GM18870 (cell line): Measurements from ENCODE around the gene CA11.
"Not testable (repeated sequence)": the region's sequence is repeated elsewhere in the genome, so short reads cannot be mapped to it uniquely, and the experiment has no call there.

Experiments
- ATAC-seq: cut with Tn5 transposase; IDR thresholded peaks from one replicate; pipeline ENCODE4 v1.9.1; 2021; ENCODE audit warnings: moderate library complexity; ENCODE audit not compliant: unreplicated experiment

Gene CA11

DNA sequence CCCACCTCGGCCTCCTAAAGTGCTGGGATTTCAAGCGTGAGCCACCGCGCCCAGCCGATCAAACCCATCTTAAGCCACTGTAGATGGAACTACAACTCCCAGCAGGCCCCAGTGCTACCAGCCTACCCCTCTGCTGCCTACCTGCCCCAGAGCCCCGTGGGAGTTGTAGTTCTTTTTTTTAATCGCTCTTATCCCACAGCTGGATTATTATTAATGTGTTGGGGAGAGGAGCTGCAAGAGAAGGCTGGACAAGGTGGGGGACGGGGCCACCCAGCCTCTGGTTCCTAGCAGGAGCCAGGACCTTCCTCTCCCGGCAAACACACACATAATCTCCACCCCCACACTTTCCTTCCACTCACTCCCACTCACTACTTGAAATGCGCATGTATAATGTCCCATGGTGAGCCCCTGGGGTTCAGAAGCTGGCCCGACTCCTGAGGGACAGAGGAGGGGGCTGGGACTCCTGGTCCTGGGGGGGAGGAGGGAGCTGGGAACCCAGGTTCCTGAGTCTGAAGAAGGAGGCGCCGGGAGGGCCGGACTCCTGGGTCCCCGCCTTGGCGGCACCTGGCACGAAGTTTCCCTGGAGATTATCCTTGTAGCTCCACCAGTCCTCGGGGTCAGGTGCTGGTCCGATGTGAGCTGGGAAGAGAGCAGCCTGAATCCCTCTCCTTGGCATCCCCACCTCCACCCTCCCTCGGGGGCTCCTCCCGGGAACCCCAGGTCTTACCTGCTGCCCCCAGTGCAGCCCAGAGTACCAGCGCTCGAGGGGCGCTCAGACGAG is 958 bp downstream of the CA11 start:
- no peak for ATAC-seq

- ATAC-seq, result no peak
Observed at GRCh38 chr19:48644355-48644754, 1.6 kb downstream of the CA11 start.

DNA sequence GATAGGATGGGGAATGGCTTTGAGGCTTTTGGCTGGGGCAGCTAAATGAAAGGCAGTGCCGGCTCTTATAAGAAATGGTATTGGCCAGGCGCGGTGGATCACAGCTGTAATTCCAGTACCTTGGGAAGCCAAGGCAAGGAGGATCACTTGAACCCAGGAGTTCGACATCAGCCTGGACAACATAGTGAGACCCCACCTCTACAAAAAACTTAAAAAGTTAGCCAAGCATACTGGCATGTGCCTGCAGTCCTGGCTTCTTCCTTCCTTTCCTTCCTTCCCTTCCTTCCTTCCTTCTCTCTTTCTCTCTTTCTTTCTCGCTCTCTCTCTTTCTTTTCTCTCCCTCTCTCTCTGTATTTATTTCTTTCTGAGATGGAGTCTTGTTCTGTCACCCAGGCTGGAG is 3.1 kb downstream of the CA11 start:
- no peak for ATAC-seq

GRCh38 chr19:48641850-48642249 is 4.1 kb downstream of the CA11 start:
- ATAC-seq, result no peak

DNA sequence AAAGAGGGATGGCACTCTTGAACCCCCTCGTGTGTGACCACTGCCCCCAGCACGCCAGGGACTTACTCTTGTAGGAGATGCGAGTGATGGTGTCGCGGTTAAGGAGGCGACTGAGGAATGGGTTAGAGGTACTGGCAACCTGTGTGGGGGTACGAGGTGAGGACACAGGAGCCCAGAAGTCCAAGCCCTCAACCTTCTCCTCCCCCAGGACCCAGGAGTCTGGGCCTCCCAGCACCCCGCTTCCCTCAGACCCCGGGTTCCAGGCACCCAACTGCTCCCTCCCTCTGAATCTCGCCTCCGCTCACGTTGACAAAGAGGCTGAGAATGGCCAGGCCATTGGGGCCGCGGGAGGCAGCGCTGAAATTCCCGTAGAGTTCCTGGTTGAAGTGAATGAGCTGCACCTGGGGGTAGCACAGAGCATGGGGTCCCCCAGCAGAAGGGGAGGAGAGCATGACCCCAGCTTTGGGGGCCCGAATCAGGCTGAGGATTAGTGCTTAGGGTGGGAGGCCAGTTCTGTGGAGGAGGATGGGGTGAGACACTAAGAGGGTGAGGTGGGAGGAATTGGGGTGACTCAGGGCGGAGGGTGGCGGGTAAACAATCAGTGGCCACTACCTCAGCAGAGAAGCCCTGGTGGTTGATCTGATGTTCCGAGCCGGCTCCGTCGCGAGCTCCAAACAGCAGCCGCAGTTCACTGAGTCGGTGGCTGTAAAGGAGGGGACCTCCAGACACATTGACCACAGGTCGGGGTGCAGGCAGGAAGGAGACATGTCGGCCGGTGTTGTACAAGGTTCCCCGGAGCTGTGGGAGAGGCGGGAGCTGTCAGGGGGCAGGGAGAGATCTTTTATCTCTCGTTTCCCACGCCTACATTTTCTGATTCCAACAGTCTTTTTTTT is 6.3 kb downstream of the CA11 start:
- no peak for ATAC-seq

DNA sequence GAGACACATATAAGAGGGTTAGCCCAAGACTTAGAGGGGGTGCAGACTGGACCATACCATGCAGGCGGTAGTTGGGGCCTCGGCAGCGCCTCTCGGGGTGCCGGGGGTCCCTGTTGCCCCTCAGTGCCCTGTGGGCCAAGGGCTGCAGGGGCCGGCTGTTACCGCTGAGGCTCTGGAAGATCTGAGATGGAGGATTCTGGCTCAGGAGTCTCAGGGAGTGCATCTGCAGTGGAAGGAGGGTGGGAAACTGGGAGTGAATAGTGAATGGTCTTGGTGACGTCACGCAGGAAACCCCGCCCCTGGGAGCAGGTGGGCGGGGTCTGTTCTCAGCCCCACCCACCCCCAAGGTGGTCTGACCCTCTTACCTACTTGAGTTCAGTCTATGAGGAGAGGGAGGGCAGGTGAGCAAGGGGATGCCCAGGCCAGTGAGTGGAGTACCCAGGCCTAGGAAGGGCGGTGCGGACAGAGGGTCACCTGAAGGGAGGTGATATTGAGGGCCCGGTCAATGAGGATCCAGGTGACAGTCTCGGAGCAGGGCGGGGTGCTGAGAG is 7.1 kb downstream of the CA11 start:
- ATAC-seq, result no peak

GRCh38 chr19:48637948-48638830 is 7.8 kb downstream of the CA11 start:
- peak; percentile 11 for ATAC-seq

- ATAC-seq, result peak; percentile 71
Observed at GRCh38 chr19:48637449-48637947, 8.5 kb downstream of the CA11 start.

GRCh38 chr19:48636859-48637448 is 9.0 kb downstream of the CA11 start, which contains the start of gene DBP:
Gene DBP, minus strand, starts transcription at chr19:48637379. Its CDS starts 385 bp downstream, at chr19:48636994.
- no peak for ATAC-seq

DNA sequence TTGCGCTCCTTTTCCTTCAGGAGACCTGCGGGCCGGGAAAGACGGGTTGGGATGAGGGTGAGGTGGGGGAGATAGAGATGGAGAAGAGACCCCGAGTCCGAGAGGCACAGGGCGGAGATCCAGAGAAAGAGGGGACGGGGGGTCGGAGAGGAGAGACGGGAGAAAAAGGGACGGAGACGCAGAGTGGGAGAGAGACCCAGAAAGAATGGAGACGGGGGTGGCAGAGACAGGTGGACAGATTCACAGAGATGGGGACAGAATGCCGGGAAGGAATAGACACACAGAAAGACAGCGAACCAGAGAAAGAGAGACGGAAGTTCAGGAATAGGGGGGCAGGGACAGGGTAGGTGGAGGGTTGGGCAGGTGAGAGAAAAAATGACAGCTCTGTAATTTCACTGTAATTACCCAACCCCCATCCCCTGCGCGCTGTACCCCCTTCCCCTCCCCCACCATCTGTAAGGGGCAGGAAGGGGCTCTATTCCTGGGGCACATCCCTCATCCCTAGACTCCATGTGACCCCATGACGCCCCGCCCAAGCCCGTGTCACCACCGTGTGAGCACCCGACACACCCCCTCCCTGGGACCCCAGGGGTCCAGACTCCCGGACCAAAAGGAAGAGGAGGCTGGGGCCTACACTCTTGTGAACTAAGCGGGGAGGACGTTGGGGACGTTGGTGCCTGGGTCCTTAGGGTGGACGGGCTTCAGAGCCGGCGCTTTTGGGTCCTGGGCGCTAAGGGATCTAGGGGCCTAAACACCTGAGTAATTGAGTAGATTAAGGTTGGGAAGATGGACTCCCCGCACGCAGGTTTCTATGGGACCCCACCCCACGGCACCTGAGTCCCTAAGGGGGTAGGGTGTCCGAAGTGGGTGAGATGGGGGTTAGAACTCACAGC is 9.8 kb downstream of the CA11 start:
- no peak for ATAC-seq

- no peak for ATAC-seq
Observed at GRCh38 chr19:48635263-48635965, 10.6 kb downstream of the CA11 start.

DNA sequence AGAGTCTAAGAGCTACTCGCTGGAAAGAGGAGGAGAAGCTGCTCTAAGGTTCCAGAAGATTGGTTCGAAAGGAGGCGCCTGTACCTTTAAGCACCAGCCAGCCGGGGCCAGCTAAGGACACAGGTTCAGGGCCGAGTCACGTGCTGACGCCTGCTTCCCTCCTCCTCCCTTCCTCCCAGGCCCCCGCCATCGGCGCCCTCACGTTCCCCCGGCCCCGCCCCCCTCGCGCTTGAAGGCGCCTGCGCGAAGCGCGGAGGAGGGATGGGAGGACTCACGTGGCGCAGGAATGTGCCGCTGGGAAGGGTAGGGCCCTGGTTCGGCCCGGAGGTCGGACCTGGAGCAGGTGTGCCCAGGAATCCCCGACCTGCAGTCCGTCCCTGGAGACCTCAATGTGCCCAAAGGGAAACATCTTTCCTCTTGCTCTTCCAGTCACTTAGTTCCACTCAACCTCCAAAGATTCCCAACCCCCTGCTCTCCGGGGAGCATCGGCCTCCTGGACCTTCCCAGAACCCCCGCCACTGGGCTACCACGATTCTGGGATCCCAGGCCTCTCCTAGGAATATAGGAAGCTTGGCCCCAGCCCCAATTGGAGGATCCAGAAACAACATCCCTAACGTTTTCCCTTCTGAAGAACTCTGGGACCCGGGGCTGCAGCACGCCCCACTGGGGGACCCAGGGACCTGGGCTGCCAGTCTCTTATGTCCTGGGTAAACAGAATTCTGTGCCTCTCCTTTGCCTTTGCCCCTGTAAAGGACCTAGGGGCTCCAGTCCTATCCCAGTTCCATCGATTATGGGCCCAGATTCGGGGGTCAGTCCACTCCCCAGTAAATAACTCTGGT is 11.3 kb downstream of the CA11 start:
- peak; percentile 27 for ATAC-seq

DNA sequence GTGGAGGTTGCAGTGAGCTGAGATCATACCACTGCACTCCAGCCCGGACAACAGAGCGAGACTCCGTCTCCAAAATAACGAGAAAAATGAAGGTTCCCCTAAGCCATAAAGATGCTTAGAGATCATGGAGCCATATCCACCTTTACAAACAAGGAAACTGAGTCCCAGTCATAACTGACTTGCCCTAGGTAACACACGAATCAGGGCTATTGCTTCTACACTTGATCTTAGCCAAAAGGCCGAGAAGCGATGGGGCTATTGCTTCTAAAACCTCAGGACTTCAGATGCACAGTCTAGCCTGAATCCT is 12.0 kb downstream of the CA11 start:
- ATAC-seq, result no peak

GRCh38 chr19:48633148-48634035 is 12.6 kb downstream of the CA11 start:
- ATAC-seq, result no peak

DNA sequence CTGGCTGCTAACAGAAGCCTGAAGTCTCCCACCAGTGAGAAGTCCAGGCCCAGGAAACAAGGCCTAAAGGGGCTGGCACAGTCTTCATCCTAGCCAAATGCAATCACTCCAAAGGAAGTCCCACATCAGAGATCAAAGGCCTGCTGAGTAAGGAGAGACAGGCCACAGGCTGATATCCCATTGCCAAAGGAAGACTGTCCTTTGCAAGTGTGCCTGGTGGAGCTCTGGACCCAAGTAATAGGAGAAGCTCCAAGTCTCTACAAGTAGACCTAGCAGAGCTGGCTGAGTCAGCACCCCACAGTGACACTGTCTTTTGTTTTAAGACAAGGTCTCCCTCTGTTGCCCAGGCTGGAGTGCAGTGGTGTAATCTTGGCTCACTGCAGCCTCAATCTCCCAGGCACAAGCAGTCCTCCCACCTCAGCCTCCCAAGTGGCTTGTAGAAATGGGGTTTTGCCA is 13.3 kb downstream of the CA11 start:
- ATAC-seq, result no peak

- not testable (repeated sequence) for ATAC-seq
Observed at GRCh38 chr19:48632286-48632685, 13.7 kb downstream of the CA11 start.

GRCh38 chr19:48631225-48631624 is 14.8 kb downstream of the CA11 start:
- no peak for ATAC-seq
